Stimulated activated CD8-positive, alpha-beta memory T cell treated with anti-CD3 and anti-CD28 coated beads, Interleukin-12 subunit alpha, Interleukin-12 subunit beta, amount 100 ng/mL, for 24 hours (primary cell): ENCODE measurements around the gene DNAJB1.
"Not testable (repeated sequence)": the region's sequence is repeated elsewhere in the genome, so short reads cannot be mapped to it uniquely, and the experiment has no call there.

ENCODE experiments used
- DNase-seq: peaks from one replicate; pipeline ENCODE4 v3.0.0-alpha.2; 2020; ENCODE audit errors: extremely low read depth

The DNAJB1 gene

GRCh38 chr19:14520543-14520942, 2.3 kb upstream of the DNAJB1 start:
- DNase-seq, result no peak

GRCh38 chr19:14519860-14520407, 1.7 kb upstream of the DNAJB1 start:
- DNase-seq, result no peak

GRCh38 chr19:14519245-14519859, 1.2 kb upstream of the DNAJB1 start:
- no peak for DNase-seq

GRCh38 chr19:14517446-14517839, 754 bp downstream of the DNAJB1 start:
- DNase-seq, result no peak

- no peak for DNase-seq
These were observed 1.3 kb downstream of the DNAJB1 start for GRCh38 chr19:14516746-14517438.

- no peak for DNase-seq
These were observed 2.1 kb downstream of the DNAJB1 start for GRCh38 chr19:14516048-14516534.

GRCh38 chr19:14515501-14516047, 2.6 kb downstream of the DNAJB1 start:
- no peak for DNase-seq

GRCh38 chr19:14514215-14514863, 3.9 kb downstream of the DNAJB1 start:
- no peak for DNase-seq

- no peak for DNase-seq
These were observed 5.7 kb downstream of the DNAJB1 start for GRCh38 chr19:14512406-14512961.

- no peak for DNase-seq
These were observed 7.0 kb downstream of the DNAJB1 start for GRCh38 chr19:14511229-14511593.

- DNase-seq, result no peak
These were observed 7.6 kb downstream of the DNAJB1 start for GRCh38 chr19:14510311-14511228.

GRCh38 chr19:14507704-14508542, 10.3 kb downstream of the DNAJB1 start:
- no peak for DNase-seq

GRCh38 chr19:14505488-14506239, 12.5 kb downstream of the DNAJB1 start:
- DNase-seq, result no peak

- not testable (repeated sequence) for DNase-seq
These were observed 13.6 kb downstream of the DNAJB1 start for GRCh38 chr19:14504575-14504974.

- no peak for DNase-seq
These were observed 14.9 kb downstream of the DNAJB1 start for GRCh38 chr19:14503285-14503684.

GRCh38 chr19:14502334-14503092, 15.7 kb downstream of the DNAJB1 start:
- no peak for DNase-seq

GRCh38 chr19:14497228-14497921, 20.8 kb downstream of the DNAJB1 start:
- no peak for DNase-seq

GRCh38 chr19:14496834-14497227, 21.4 kb downstream of the DNAJB1 start:
- no peak for DNase-seq
